ENCODE results near the gene PYCARD.

The PYCARD gene

DNA sequence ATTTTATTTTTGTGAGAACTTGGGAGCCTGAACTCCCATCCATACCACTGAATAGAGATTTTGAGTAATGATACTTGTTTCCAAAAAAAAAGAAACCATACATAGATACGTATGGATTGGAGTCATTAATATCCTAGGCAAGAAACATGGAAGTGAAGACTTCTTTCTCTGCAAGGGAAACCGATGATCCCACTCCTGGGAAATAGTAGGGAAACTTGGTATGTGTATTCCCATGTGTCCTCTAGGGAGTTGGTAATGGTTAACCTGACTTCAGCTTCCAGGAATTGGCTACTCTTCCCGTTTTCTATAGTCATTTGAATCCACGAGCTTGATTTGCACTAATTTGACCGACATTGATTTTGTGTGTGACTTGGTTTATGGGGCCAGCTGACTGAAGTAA is 17.2 kb downstream of the PYCARD start:
- ChIA-PET CTCF (no interaction called here), POLR2A (no interaction called here)
- no peak for DNase-seq (ENCODE audit: extremely low spot score)
- TF ChIP-seq CTBP1 (IDR thresholded peaks at IDR 0.05; ENCODE audit: borderline replicate concordance) (no peak), PKNOX1 (IDR thresholded peaks at IDR 0.05) (no peak), ARNT (IDR thresholded peaks at IDR 0.05) (no peak), ZNF384 (IDR thresholded peaks at IDR 0.05) (no peak), NFRKB (IDR thresholded peaks at IDR 0.05) (no peak), SUZ12 (IDR thresholded peaks at IDR 0.05) (no peak), TARDBP (IDR thresholded peaks at IDR 0.05) (no peak), ELF4 (IDR thresholded peaks at IDR 0.05) (no peak)

- CTCF ChIA-PET = no interaction called here
- POLR2A ChIA-PET = no interaction called here
- no peak for DNase-seq (ENCODE audit: extremely low spot score)
- no peak for TF ChIP-seq FOXA1 (IDR thresholded peaks at IDR 0.05)
- no peak for TF ChIP-seq NFRKB (IDR thresholded peaks at IDR 0.05)
- TF ChIP-seq BHLHE40 (IDR thresholded peaks at IDR 0.05; ENCODE audit: borderline replicate concordance) = no peak
- TF ChIP-seq ELF4 (IDR thresholded peaks at IDR 0.05) = no peak
Measured at GRCh38 chr16:31184888-31185287, 17.7 kb downstream of the PYCARD start.

GRCh38 chr16:31183432-31184428 is 18.8 kb downstream of the PYCARD start:
- no peak for TF ChIP-seq ZNF384 (IDR thresholded peaks at IDR 0.05)
- no peak for TF ChIP-seq SUZ12 (IDR thresholded peaks at IDR 0.05)
- no peak for DNase-seq (ENCODE audit: extremely low spot score)
- CTCF ChIA-PET = interaction anchor here (0.6 kb wide), 2 partner anchors 162 to 229 kb away, joined by 3 to 4 read pairs; no protein-coding TSS in a partner anchor
- POLR2A ChIA-PET = no interaction called here

DNA sequence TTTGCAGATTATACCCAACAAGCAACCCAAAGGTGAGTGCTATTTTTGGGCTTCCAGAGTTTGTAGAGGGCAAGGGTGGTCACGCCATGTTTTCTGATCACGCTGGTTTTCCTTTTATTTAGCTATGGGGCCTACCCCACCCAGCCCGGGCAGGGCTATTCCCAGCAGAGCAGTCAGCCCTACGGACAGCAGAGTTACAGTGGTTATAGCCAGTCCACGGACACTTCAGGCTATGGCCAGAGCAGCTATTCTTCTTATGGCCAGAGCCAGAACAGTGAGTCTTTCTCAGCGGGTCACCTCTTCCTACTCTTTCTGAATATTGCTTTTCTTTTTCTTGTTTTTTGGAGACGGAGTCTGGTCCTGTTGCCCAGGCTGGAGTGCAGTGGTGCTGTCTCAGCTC is 20.2 kb downstream of the PYCARD start:
- TF ChIP-seq FOXM1 (IDR thresholded peaks at IDR 0.05; ENCODE audit: borderline replicate concordance) (no peak), FOXK2 (IDR thresholded peaks at IDR 0.05) (no peak)
- DNase-seq (ENCODE audit: extremely low spot score) = no peak
- POLR2A ChIA-PET = interaction anchor here (0.9 kb wide), 2 partner anchors 14 to 261 kb away, joined by 3 read pairs; no protein-coding TSS in a partner anchor
- CTCF ChIA-PET = no interaction called here

GRCh38 chr16:31181102-31181830 is 21.3 kb downstream of the PYCARD start:
- CTCF ChIA-PET = no interaction called here
- DNase-seq (ENCODE audit: extremely low spot score) = no peak
- POLR2A ChIA-PET = interaction anchor here (0.6 to 2.6 kb wide), 26 partner anchors 9 to 279 kb away, joined by 3 to 44 read pairs (median 5); partner anchors contain the start of genes KAT8, PYCARD, PYDC1 and STX4
- TF ChIP-seq HDGF (IDR thresholded peaks at IDR 0.05; ENCODE audit: borderline replicate concordance) = no peak
- TF ChIP-seq L3MBTL2 (conservative IDR thresholded peaks at IDR 0.05) = no peak
- no peak for TF ChIP-seq FOXK2 (IDR thresholded peaks at IDR 0.05)
- no peak for TF ChIP-seq ARNT (IDR thresholded peaks at IDR 0.05)
- TF ChIP-seq LEF1 (IDR thresholded peaks at IDR 0.05; ENCODE audit: borderline replicate concordance) = no peak
- no peak for TF ChIP-seq CTBP1 (IDR thresholded peaks at IDR 0.05; ENCODE audit: borderline replicate concordance)
- no peak for TF ChIP-seq SP1 (IDR thresholded peaks at IDR 0.05)
- TF ChIP-seq ELF4 (IDR thresholded peaks at IDR 0.05) = no peak
- TF ChIP-seq TARDBP (IDR thresholded peaks at IDR 0.05) = no peak
- no peak for TF ChIP-seq NFRKB (IDR thresholded peaks at IDR 0.05)
- no peak for TF ChIP-seq ZNF384 (IDR thresholded peaks at IDR 0.05)
- no peak for TF ChIP-seq SUZ12 (IDR thresholded peaks at IDR 0.05)
- TF ChIP-seq FOXA1 (IDR thresholded peaks at IDR 0.05) = no peak
- no peak for TF ChIP-seq FOXM1 (IDR thresholded peaks at IDR 0.05; ENCODE audit: borderline replicate concordance)
- no peak for TF ChIP-seq PKNOX1 (IDR thresholded peaks at IDR 0.05)

DNA sequence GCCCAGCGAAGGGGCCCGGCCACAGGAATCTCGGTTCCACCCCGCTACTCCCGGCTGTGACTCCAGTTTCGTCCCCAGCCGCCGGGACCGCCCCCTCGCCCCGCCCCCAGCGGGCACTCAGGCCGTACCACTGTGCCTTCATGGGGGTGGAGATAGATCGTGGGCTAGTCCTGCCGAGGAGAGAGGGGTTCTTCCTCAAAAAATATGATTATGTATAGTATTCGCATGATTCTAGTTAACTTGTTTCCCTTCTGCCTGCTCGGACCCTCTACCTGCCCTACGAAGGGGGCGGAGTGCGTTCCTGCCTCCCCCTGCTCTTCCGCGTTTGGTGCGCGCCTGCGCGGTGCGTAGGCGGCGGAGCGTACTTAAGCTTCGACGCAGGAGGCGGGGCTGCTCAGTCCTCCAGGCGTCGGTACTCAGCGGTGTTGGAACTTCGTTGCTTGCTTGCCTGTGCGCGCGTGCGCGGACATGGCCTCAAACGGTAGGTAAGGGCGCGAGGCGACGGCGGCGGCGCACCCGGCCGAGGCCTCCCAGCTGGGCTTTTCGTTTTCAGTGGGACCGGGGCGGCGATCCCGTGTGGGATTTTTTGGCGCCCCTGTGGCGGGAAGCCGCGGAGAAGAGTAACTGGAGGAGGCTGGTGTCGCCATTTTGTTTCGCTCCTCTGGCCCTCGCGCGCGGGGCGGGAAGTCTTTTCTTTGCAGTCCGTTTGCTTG is 22.7 kb downstream of the PYCARD start, which contains the start of gene FUS:
Gene FUS (plus strand): TSS at position 393 of the 713 bp plus-strand sequence. CDS start 76 bp downstream, at position 469.
- ChIA-PET CTCF (interaction anchor here (1.3 kb wide), 2 partner anchors 38 to 196 kb away, joined by 4 to 6 read pairs; no protein-coding TSS in a partner anchor), POLR2A (interaction anchor here (0.6 to 2.6 kb wide), 44 partner anchors 9 to 533 kb away, joined by 3 to 44 read pairs (median 4); partner anchors contain the start of genes KAT8, PRSS36, PRSS8 and PYCARD)
- DNase-seq (ENCODE audit: extremely low spot score) = peak; percentile 94
- TF ChIP-seq ARNT (IDR thresholded peaks at IDR 0.05) (peak; percentile 47; the same call in 1 of the 2 replicates), FOXM1 (IDR thresholded peaks at IDR 0.05; ENCODE audit: borderline replicate concordance) (peak; percentile 81), SUZ12 (IDR thresholded peaks at IDR 0.05) (no peak), SP1 (IDR thresholded peaks at IDR 0.05) (peak; percentile 79), BHLHE40 (IDR thresholded peaks at IDR 0.05; ENCODE audit: borderline replicate concordance) (peak; percentile 97), ELF4 (IDR thresholded peaks at IDR 0.05) (peak; percentile 98), FOXK2 (IDR thresholded peaks at IDR 0.05) (no peak), L3MBTL2 (conservative IDR thresholded peaks at IDR 0.05) (no peak), TARDBP (IDR thresholded peaks at IDR 0.05) (no peak), HDGF (IDR thresholded peaks at IDR 0.05; ENCODE audit: borderline replicate concordance) (no peak), ZNF384 (IDR thresholded peaks at IDR 0.05) (no peak), CTBP1 (IDR thresholded peaks at IDR 0.05; ENCODE audit: borderline replicate concordance) (no peak)
